GM21447 (cell line): Measurements from ENCODE around the gene TSHZ2.

Experiments used
- ATAC-seq: cut with Tn5 transposase; IDR thresholded peaks from one replicate; pipeline ENCODE4 v1.9.1; 2021; ENCODE audit not compliant: unreplicated experiment

TSHZ2 gene

GRCh38 chr20:53154540-53154939 lies 182.4 kb downstream of the TSHZ2 start:
- ATAC-seq = peak; percentile 41

- ATAC-seq = peak; percentile 85
These were observed 185.6 kb downstream of the TSHZ2 start for GRCh38 chr20:53157443-53158408.

- ATAC-seq = no peak
These were observed 187.0 kb downstream of the TSHZ2 start for GRCh38 chr20:53159160-53159559.

GRCh38 chr20:53161073-53161472 lies 188.9 kb downstream of the TSHZ2 start:
- no peak for ATAC-seq

GRCh38 chr20:53161473-53161872 lies 189.3 kb downstream of the TSHZ2 start:
- no peak for ATAC-seq

- ATAC-seq = no peak
These were observed 190.2 kb downstream of the TSHZ2 start for GRCh38 chr20:53162251-53162835.

GRCh38 chr20:53163486-53163885 lies 191.3 kb downstream of the TSHZ2 start:
- ATAC-seq = no peak

- no peak for ATAC-seq
These were observed 191.9 kb downstream of the TSHZ2 start for GRCh38 chr20:53164072-53164471.

GRCh38 chr20:53165452-53165851 lies 193.3 kb downstream of the TSHZ2 start:
- no peak for ATAC-seq

GRCh38 chr20:53168491-53168890 lies 196.3 kb downstream of the TSHZ2 start:
- ATAC-seq = no peak

GRCh38 chr20:53170196-53170595 lies 198.0 kb downstream of the TSHZ2 start:
- no peak for ATAC-seq

GRCh38 chr20:53171065-53171464 lies 198.9 kb downstream of the TSHZ2 start:
- no peak for ATAC-seq

GRCh38 chr20:53174454-53174853 lies 202.3 kb downstream of the TSHZ2 start:
- ATAC-seq = no peak

- no peak for ATAC-seq
These were observed 203.1 kb downstream of the TSHZ2 start for GRCh38 chr20:53175135-53175780.

GRCh38 chr20:53176134-53176533 lies 204.0 kb downstream of the TSHZ2 start:
- ATAC-seq = no peak

GRCh38 chr20:53177687-53178086 lies 205.5 kb downstream of the TSHZ2 start:
- no peak for ATAC-seq

GRCh38 chr20:53179749-53180148 lies 207.6 kb downstream of the TSHZ2 start:
- no peak for ATAC-seq

GRCh38 chr20:53180928-53181362 lies 208.8 kb downstream of the TSHZ2 start:
- ATAC-seq = no peak

GRCh38 chr20:53181866-53182376 lies 209.8 kb downstream of the TSHZ2 start:
- ATAC-seq = no peak

- no peak for ATAC-seq
These were observed 211.0 kb downstream of the TSHZ2 start for GRCh38 chr20:53183181-53183580.

GRCh38 chr20:53186635-53187034 lies 214.5 kb downstream of the TSHZ2 start:
- no peak for ATAC-seq
